ENCODE results near the gene DOCK11. TPM values are rescaled to one million over a fixed set of nuclear protein-coding genes. Genes with fewer than 3 reads are reported as not detected.
"Not testable (repeated sequence)": the region's sequence is repeated elsewhere in the genome, so short reads cannot be mapped to it uniquely, and the experiment has no call there.

The DOCK11 gene
- 10 to 100 TPM; 49.4 to 50.1 TPM for total RNA-seq
- polyA plus RNA-seq, result 37.8 TPM

DNA sequence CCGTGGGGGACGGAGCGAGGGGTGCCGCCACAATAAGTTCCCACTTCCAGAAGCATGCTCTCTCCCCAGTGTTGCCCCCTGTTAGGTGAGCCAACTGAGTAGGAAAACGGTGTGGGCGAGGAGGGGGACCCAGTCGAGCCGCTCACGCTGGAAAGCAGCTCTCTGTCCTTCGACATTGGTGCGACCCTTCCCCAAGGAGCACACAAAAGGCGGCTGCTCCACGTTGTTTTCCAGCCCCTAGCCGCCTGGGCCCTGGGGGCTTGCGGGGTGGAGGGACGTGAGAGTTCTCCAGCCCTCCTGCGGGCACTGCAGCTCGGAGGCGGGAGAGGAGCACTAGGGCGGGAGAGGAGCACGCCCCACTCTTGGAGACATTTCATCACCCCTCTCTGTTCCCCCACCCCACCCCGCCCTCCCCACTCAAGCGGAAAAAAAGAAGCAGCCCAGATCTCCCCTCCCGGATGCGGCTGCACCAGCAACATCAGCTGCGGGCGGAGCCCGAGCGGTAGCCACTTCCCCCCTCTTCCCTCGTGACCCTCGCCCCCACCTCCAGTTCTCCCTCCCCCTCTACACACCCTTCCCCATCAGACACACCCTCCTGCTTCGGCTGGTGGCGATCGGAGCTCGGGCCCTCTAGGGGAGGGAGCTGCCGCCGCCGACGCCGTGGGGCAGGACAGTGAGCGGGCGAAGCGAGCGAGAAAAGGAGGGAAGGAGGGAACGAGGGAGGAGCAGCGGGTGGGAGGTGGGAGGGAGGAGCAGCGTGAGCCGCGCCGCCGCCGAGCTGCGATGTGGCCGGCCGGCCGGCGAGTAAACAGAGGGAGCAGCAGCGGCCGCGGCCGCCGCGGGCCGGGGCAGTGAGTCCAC, at the start of gene DOCK11:
TSS of gene DOCK11 (plus strand) at position 755 of the 861 bp plus-strand sequence. CDS start 157 bp downstream, outside the sequence.
- H3K27ac ChIP-seq (ENCODE audit: low read depth, low read length), result peak within 1 kb of the TSS; percentile 90
- Mint-ChIP-seq H3K27me3 (no peaks in the 10 kb centered on the region), H3K27ac (peak within 1 kb of the TSS; percentile 95 to 99 (median 98)), H3K9me3 (no peaks in the 10 kb centered on the region), H3K36me3 (peaks cover 0 to 13% (median 2%) of the 10 kb centered on the region in 3 donors), H3K4me3 (peak within 1 kb of the TSS; percentile 96 to 99 (median 99)), H3K4me1 (peaks cover 21 to 30% (median 29%) of the 10 kb centered on the region in 3 donors)
- H3K9me3 ChIP-seq (ENCODE audit: low read length), result no peaks in the 10 kb centered on the region
- CTCF ChIA-PET, result interaction anchor here (1.1 to 3.0 kb wide), 7 partner anchors 8 to 145 kb away, joined by 3 to 15 read pairs (median 3); no protein-coding TSS in a partner anchor
- POLR2A ChIA-PET, result interaction anchor here (0.8 to 3.6 kb wide), 7 partner anchors 12 to 150 kb away, joined by 3 to 33 read pairs (median 8); partner anchors contain the start of gene WDR44
- no peaks in the 10 kb centered on the region for H3K27me3 ChIP-seq (ENCODE audit: insufficient read depth, low read length, poor library complexity, severe bottlenecking)
- H3K4me1 ChIP-seq (ENCODE audit: insufficient read depth, low read length), result peaks cover 32% of the 10 kb centered on the region
- DNase-seq, result peak; percentile 69 to 89 (median 79)
- H3K4me3 ChIP-seq (ENCODE audit: low read length), result peak within 1 kb of the TSS; percentile 84
- no peaks in the 10 kb centered on the region for H3K36me3 ChIP-seq (ENCODE audit: insufficient read depth, low read length)

DNA sequence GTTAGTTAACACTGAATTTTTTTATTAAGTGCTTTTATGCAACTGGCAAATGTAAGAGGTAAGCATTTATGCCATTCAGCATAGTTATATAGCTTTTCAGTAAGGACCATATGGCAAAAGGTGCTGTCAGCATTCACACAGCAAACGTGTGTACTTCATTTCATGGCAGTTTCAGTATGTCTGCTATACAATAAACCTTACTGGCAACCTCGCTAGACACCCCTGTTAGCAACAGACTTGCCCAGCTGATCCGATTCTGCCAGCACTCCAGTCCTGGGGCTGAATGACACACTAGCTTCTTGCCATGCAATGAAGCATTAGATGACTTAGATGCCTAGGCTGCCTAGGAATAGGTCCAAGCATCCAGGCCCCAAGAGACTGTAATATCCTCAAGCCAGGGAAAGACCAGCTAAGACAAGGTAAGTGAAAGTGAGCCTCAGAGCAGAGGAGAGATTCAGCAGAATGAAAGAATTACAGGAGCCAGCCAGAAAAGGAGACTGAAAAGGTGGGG, 47.3 kb upstream of the DOCK11 start:
- POLR2A ChIA-PET, result no interaction called here
- H3K36me3 Mint-ChIP-seq, result peaks cover 0 to 50% (median 1%) of the 10 kb centered on the region in 3 donors

DNA sequence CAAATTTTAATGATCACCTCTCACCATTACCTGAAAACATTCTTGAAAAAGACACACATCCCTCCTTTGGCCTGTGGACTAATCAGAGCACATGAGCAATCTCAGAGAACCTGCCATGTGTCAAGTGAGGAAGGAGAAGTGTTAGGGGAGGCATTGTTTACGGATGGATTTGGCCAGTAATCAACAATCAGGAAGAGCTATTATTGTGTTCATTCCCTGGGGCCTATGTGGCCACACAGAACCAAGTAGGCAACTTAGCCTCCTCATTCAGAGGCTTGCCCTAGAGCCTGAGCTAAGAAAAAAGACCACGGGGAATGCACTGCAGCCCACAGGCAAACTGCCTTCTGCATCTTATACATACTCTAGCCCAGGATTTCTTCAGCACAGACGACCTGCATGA, 40.6 kb upstream of the DOCK11 start:
- Mint-ChIP-seq H3K4me3 (no peak overlapping the region), H3K36me3 (peaks cover 0 to 23% (median 2%) of the 10 kb centered on the region in 3 donors), H3K4me1 (peaks cover 0 to 4% (median 3%) of the 10 kb centered on the region in 3 donors), H3K27ac (peak overlapping the region in 1 of 8 donors; percentile 76), H3K27me3 (no peaks in the 10 kb centered on the region), H3K9me3 (no peaks in the 10 kb centered on the region)
- no peak overlapping the region for H3K4me3 ChIP-seq (ENCODE audit: low read length)
- ChIA-PET POLR2A (no interaction called here), CTCF (no interaction called here)
- no peaks in the 10 kb centered on the region for H3K4me1 ChIP-seq (ENCODE audit: insufficient read depth, low read length)
- no peak for DNase-seq
- H3K27ac ChIP-seq (ENCODE audit: low read depth, low read length), result no peak overlapping the region
- no peaks in the 10 kb centered on the region for H3K36me3 ChIP-seq (ENCODE audit: insufficient read depth, low read length)
- no peaks in the 10 kb centered on the region for H3K27me3 ChIP-seq (ENCODE audit: insufficient read depth, low read length, poor library complexity, severe bottlenecking)
- H3K9me3 ChIP-seq (ENCODE audit: low read length), result no peaks in the 10 kb centered on the region

More for the DNA sequence above, 47.3 kb upstream of the DOCK11 start:
- Mint-ChIP-seq H3K27ac (peak overlapping the region in 2 of 8 donors; percentile 35 to 62), H3K27me3 (no peaks in the 10 kb centered on the region), H3K9me3 (no peaks in the 10 kb centered on the region), H3K4me3 (no peak overlapping the region), H3K4me1 (no peaks in the 10 kb centered on the region)
- Histone ChIP-seq H3K4me1 (ENCODE audit: insufficient read depth, low read length) (no peaks in the 10 kb centered on the region), H3K9me3 (ENCODE audit: low read length) (no peaks in the 10 kb centered on the region), H3K4me3 (ENCODE audit: low read length) (no peak overlapping the region), H3K27ac (ENCODE audit: low read depth, low read length) (no peak overlapping the region), H3K27me3 (ENCODE audit: insufficient read depth, low read length, poor library complexity, severe bottlenecking) (no peaks in the 10 kb centered on the region), H3K36me3 (ENCODE audit: insufficient read depth, low read length) (peaks cover 3% of the 10 kb centered on the region)
- CTCF ChIA-PET, result no interaction called here
- DNase-seq, result no peak

DNA sequence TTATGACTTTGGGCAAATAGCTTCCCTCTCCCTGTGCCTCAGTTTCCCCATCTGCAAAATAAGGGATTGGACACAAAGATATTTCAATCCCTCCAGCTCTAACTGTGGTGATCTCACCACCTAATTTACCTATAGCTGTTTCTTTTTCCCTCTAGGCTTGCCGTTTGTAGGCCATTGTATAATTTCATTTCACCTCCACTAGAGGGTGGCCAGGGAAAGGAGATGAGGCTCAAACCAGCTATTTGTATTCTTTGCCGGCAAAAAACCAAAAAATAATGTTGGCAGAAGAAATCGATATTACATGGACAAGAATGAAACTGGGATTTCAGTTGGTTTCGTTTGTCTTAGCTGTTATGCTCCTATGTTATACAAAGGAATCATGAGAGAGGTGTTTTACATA, 36.1 kb upstream of the DOCK11 start:
- Histone ChIP-seq H3K27me3 (ENCODE audit: insufficient read depth, low read length, poor library complexity, severe bottlenecking) (no peaks in the 10 kb centered on the region), H3K9me3 (ENCODE audit: low read length) (no peaks in the 10 kb centered on the region), H3K27ac (ENCODE audit: low read depth, low read length) (no peak overlapping the region), H3K4me3 (ENCODE audit: low read length) (no peak overlapping the region), H3K36me3 (ENCODE audit: insufficient read depth, low read length) (no peaks in the 10 kb centered on the region), H3K4me1 (ENCODE audit: insufficient read depth, low read length) (no peaks in the 10 kb centered on the region)
- peaks cover 0 to 2% (median 0%) of the 10 kb centered on the region in 3 donors for H3K36me3 Mint-ChIP-seq
- peak overlapping the region in 1 of 8 donors; percentile 69 for H3K27ac Mint-ChIP-seq
- no peak overlapping the region for H3K4me3 Mint-ChIP-seq
- CTCF ChIA-PET, result interaction anchor here (1.1 to 2.9 kb wide), 3 partner anchors 37 to 142 kb away, joined by 3 to 24 read pairs (median 4); no protein-coding TSS in a partner anchor
- H3K9me3 Mint-ChIP-seq, result peaks cover 0 to 2% (median 0%) of the 10 kb centered on the region in 5 donors
- peak in 2 of 5 donors; percentile 26 to 38 for DNase-seq
- peaks cover 0 to 4% (median 3%) of the 10 kb centered on the region in 3 donors for H3K4me1 Mint-ChIP-seq
- POLR2A ChIA-PET, result interaction anchor here (0.9 kb wide), 1 partner anchor 37 kb away, joined by 3 read pairs; no protein-coding TSS in a partner anchor
- peaks cover 0 to under 1% of the 10 kb centered on the region in 2 donors for H3K27me3 Mint-ChIP-seq

DNA sequence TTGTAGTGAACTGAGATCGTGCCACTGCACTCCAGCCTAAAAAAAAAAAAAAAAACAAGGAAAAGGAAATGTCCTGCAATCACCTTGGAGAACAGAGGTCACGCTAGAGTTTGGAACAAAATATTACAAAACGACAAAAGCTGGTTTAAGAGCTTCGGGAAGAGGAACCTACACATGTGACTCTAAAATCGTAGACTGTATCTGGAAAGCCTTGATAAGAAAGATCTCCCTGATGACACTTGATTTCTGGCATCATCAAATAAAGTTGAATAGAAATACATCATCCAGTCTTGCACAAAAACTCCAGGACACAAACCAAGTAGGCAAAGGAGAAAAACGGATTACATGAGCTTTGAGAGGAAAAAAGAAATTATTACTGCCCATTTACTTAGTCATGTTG, 31.1 kb upstream of the DOCK11 start:
- ChIA-PET POLR2A (no interaction called here), CTCF (no interaction called here)
- H3K9me3 Mint-ChIP-seq, result peaks cover 0 to 2% (median 0%) of the 10 kb centered on the region in 5 donors
- no peak overlapping the region for H3K4me3 ChIP-seq (ENCODE audit: low read length)
- H3K9me3 ChIP-seq (ENCODE audit: low read length), result no peaks in the 10 kb centered on the region
- H3K27me3 Mint-ChIP-seq, result peaks cover 0 to 3% of the 10 kb centered on the region in 2 donors
- no peaks in the 10 kb centered on the region for H3K36me3 Mint-ChIP-seq
- no peaks in the 10 kb centered on the region for H3K4me1 ChIP-seq (ENCODE audit: insufficient read depth, low read length)
- no peak overlapping the region for H3K27ac ChIP-seq (ENCODE audit: low read depth, low read length)
- H3K27ac Mint-ChIP-seq, result no peak overlapping the region
- no peaks in the 10 kb centered on the region for H3K27me3 ChIP-seq (ENCODE audit: insufficient read depth, low read length, poor library complexity, severe bottlenecking)
- DNase-seq, result no peak
- H3K36me3 ChIP-seq (ENCODE audit: insufficient read depth, low read length), result no peaks in the 10 kb centered on the region
- peak overlapping the region in 1 of 7 donors; percentile 4 for H3K4me3 Mint-ChIP-seq
- H3K4me1 Mint-ChIP-seq, result peaks cover 0 to 3% (median 2%) of the 10 kb centered on the region in 3 donors

DNA sequence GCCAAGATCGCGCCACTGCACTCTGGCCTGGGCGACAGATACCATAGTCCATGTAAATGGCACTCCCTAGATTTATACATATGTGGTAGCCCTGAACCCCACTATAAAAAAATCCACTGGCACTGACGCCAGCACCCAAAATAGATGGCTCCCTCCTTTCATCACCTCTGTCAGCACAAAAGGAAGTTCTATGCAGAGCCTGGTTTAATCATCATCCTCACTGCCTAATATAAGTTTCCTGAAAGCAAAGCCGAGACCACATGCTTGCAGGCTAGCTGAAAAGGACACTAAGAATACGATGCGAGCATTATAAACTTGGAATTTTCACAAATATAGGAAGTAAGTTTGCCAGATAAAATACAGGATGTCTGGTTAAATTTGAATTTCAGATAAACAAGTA, 27.5 kb upstream of the DOCK11 start:
- ChIA-PET POLR2A (no interaction called here), CTCF (interaction anchor here (1.0 kb wide), 1 partner anchor 71 kb away, joined by 3 read pairs; no protein-coding TSS in a partner anchor)
- Mint-ChIP-seq H3K4me3 (no peak overlapping the region), H3K27ac (no peak overlapping the region), H3K4me1 (no peaks in the 10 kb centered on the region), H3K9me3 (peaks cover 0 to 5% (median 2%) of the 10 kb centered on the region in 5 donors), H3K27me3 (peaks cover 2 to 3% of the 10 kb centered on the region in 2 donors), H3K36me3 (no peaks in the 10 kb centered on the region)
- Histone ChIP-seq H3K9me3 (ENCODE audit: low read length) (no peaks in the 10 kb centered on the region), H3K4me3 (ENCODE audit: low read length) (no peak overlapping the region), H3K36me3 (ENCODE audit: insufficient read depth, low read length) (no peaks in the 10 kb centered on the region), H3K4me1 (ENCODE audit: insufficient read depth, low read length) (no peaks in the 10 kb centered on the region), H3K27ac (ENCODE audit: low read depth, low read length) (no peak overlapping the region), H3K27me3 (ENCODE audit: insufficient read depth, low read length, poor library complexity, severe bottlenecking) (no peaks in the 10 kb centered on the region)
- DNase-seq, result no peak

DNA sequence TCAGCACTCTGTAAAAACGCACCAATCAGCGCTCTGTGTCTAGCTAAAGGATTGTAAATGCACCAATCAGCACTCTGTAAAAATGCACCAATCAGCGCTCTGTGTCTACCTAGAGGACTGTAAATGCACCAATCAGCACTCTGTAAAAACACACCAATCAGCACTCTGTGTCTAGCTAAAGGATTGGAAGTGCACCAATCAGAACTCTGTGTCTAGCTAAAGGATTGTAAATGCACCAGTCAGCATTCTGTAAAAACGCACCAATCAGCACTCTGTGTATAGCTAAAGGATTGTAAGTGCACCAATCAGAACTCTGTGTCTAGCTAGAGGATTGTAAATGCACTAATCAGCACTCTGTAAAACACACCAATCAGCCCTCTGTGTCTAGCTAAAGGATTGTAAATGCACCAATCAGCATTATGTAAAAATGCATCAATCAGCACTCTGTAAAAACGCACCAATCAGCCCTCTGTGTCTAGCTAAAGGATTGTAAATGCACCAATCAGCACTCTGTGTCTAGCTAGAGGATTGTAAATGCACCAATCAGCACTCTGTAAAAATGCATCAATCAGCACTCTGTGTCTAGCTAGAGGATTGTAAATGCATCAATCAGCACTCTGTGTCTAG, 24.8 kb upstream of the DOCK11 start:
- H3K27ac ChIP-seq (ENCODE audit: low read depth, low read length); H3K4me3 Mint-ChIP-seq; H3K9me3 Mint-ChIP-seq; H3K27me3 Mint-ChIP-seq; POLR2A ChIA-PET; H3K27me3 ChIP-seq (ENCODE audit: insufficient read depth, low read length, poor library complexity, severe bottlenecking); H3K4me1 ChIP-seq (ENCODE audit: insufficient read depth, low read length); H3K27ac Mint-ChIP-seq; H3K4me3 ChIP-seq (ENCODE audit: low read length); H3K9me3 ChIP-seq (ENCODE audit: low read length); DNase-seq; CTCF ChIA-PET; H3K36me3 ChIP-seq (ENCODE audit: insufficient read depth, low read length); H3K36me3 Mint-ChIP-seq; H3K4me1 Mint-ChIP-seq: not testable (repeated sequence)

All from CD8-positive, alpha-beta memory T cell (primary cell).